Gastrocnemius medialis (tissue), 4 donors: ENCODE results near the gene LHPP.

Experiments used
- CTCF ChIP-seq, 5 experiments: fragments of 450-650 bp in 3 of 5; fragments of 200-600 bp in 2 of 5; sonication (generic) in 2 of 5; IDR thresholded peaks in 4 of 5; conservative IDR thresholded peaks in 1 of 5; 1 replicate in 4 of 5; 2 replicates in 1 of 5; pipeline ENCODE4 v1.5.1; 2016 to 2019; ENCODE audit warnings: antibody characterized with exemption in 5 of 5, mild to moderate bottlenecking in 3 of 5, moderate library complexity in 3 of 5
- POLR2A ChIP-seq, 2 donors: fragments of 450-650 bp; IDR thresholded peaks; one replicate each; pipeline ENCODE4 v1.6.1; 2017; ENCODE audit warnings: antibody characterized with exemption in 2 of 2, mild to moderate bottlenecking in 2 of 2, moderate library complexity in 2 of 2

DNA sequence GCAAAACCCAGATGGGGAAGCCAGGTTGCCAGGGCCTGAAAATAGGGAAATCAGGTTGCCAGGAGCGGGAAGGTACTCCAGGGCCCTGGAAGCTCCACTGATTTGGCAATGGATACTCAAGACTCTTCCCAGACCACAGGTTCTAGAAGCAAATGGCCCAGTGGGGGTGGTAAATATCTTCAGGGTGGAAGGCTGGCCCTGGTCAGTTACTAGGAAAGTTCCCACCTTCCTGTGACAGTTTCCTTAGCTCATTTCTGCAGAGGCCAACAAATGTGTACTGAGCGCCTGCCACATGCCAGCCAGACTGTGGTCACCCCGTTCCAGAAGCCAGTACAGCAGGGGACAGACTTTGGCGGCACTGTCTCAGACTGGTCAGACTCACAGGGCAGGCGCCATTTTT lies 168.9 kb downstream of the LHPP start:
- TF ChIP-seq CTCF (IDR thresholded peaks at IDR 0.05 in 4 of 5, conservative IDR thresholded peaks at IDR 0.05 in 1 of 5) (no peak), POLR2A (IDR thresholded peaks at IDR 0.05) (no peak)
